A673 (cell line): ENCODE results near the gene LEPROT. TPM values are rescaled to one million over a fixed set of nuclear protein-coding genes. Genes with fewer than 3 reads are reported as not detected.

Experiments
- BruUV-seq: library from RNA; stranded (reverse); fragments of 400-500 nt; replicated peaks from 2 replicates; lab custom pipeline; 2021; lab: Mats Ljungman, UMichigan
- CTCF ChIA-PET: fragments of 300-600 bp; sonication (Branson Sonifier 250); formaldehyde crosslinking; loops from one replicate; lab custom pipeline; 2022; ENCODE audit warnings: antibody characterized with exemption; lab: Charles Lee
- POLR2A ChIA-PET: fragments of 300-600 bp; sonication (Branson Sonifier 250); formaldehyde crosslinking; loops from one replicate; lab custom pipeline; 2022; ENCODE audit warnings: antibody characterized with exemption; ENCODE audit not compliant: low non-redundant PET; lab: Charles Lee
- DNase-seq: peaks from one replicate; pipeline ENCODE4 v3.0.0-alpha.2; 2015; ENCODE audit warnings: low spot score
- H3K27ac ChIP-seq: fragments of 200-600 bp; sonication (generic); 2 replicates; pipeline ENCODE4 v1.5.1; 2016; ENCODE audit warnings: mixed run types, low read depth, mild to moderate bottlenecking, mixed read lengths, antibody characterized with exemption, low read length; ENCODE audit not compliant: poor library complexity, severe bottlenecking
- H3K27me3 ChIP-seq: fragments of 200-600 bp; sonication (generic); replicated peaks from 2 replicates; pipeline ENCODE4 v1.6.1; 2017; ENCODE audit warnings: mixed run types, low read depth, mild to moderate bottlenecking, mixed read lengths, antibody characterized with exemption, low read length; ENCODE audit not compliant: insufficient read depth, poor library complexity
- H3K36me3 ChIP-seq: fragments of 200-600 bp; sonication (generic); 2 replicates; pipeline ENCODE4 v1.6.1; 2016; ENCODE audit warnings: mixed run types, mild to moderate bottlenecking, mixed read lengths, antibody characterized with exemption, low read length; ENCODE audit not compliant: insufficient read depth, poor library complexity, severe bottlenecking
- H3K4me1 ChIP-seq: fragments of 200-600 bp; sonication (generic); 2 replicates; pipeline ENCODE4 v1.6.1; 2017; ENCODE audit warnings: mixed run types, mild to moderate bottlenecking, mixed read lengths, antibody characterized with exemption, low read length; ENCODE audit not compliant: insufficient read depth, poor library complexity, severe bottlenecking
- H3K4me3 ChIP-seq: fragments of 200-600 bp; sonication (generic); 2 replicates; pipeline ENCODE4 v1.5.1; 2016; ENCODE audit warnings: low read depth, mixed run types, mild to moderate bottlenecking, mixed read lengths, low read length; ENCODE audit not compliant: poor library complexity, severe bottlenecking
- H3K9me3 ChIP-seq: fragments of 200-600 bp; sonication (generic); 2 replicates; pipeline ENCODE4 v1.6.1; 2016; ENCODE audit warnings: mixed run types, low read depth, mild to moderate bottlenecking, mixed read lengths, antibody characterized with exemption, low read length; ENCODE audit not compliant: poor library complexity, severe bottlenecking
- EZH2 ChIP-seq: fragments of 200-600 bp; sonication (generic); IDR thresholded peaks from 2 replicates; pipeline ENCODE4 v1.6.1; 2017; ENCODE audit warnings: borderline replicate concordance, low read depth, mild to moderate bottlenecking, mixed read lengths, antibody characterized with exemption, low read length; ENCODE audit not compliant: poor library complexity, severe bottlenecking
- intact Hi-C: fragments of 100-400 bp; cut with micrococcal nuclease; formaldehyde crosslinking; loops from one replicate; pipeline ENCODE4 v1.10.0; 2022; ENCODE audit not compliant: unreplicated experiment
- total RNA-seq: library from RNA; stranded (reverse); gene quantifications from 2 replicates; pipeline ENCODE4 v1.2.3, GENCODE V29; 2021
- TF ChIP-seq, protein P1 (sequence below): fragments of 300-800, 200-600 bp; sonication (generic); conservative IDR thresholded peaks from 2 replicates; pipeline ENCODE4 v1.5.1; 2017; ENCODE audit warnings: low read depth, mild to moderate bottlenecking, antibody characterized with exemption, low read length, moderate library complexity, mixed read lengths

LEPROT gene
- total RNA-seq, 1 experiment from 2014 or later = 24.8 TPM

GRCh38 chr1:65417729-65418128 lies 2.7 kb upstream of the LEPROT start:
- TF ChIP-seq, protein P1, sequence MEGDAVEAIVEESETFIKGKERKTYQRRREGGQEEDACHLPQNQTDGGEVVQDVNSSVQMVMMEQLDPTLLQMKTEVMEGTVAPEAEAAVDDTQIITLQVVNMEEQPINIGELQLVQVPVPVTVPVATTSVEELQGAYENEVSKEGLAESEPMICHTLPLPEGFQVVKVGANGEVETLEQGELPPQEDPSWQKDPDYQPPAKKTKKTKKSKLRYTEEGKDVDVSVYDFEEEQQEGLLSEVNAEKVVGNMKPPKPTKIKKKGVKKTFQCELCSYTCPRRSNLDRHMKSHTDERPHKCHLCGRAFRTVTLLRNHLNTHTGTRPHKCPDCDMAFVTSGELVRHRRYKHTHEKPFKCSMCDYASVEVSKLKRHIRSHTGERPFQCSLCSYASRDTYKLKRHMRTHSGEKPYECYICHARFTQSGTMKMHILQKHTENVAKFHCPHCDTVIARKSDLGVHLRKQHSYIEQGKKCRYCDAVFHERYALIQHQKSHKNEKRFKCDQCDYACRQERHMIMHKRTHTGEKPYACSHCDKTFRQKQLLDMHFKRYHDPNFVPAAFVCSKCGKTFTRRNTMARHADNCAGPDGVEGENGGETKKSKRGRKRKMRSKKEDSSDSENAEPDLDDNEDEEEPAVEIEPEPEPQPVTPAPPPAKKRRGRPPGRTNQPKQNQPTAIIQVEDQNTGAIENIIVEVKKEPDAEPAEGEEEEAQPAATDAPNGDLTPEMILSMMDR = no peak
- no peak for TF ChIP-seq EZH2
- Histone ChIP-seq H3K4me1 (peaks cover 5% of the 10 kb centered on the region), H3K27ac (no peak overlapping the region), H3K27me3 (peaks cover 5% of the 10 kb centered on the region), H3K4me3 (no peak overlapping the region), H3K36me3 (no peaks in the 10 kb centered on the region), H3K9me3 (no peaks in the 10 kb centered on the region)
- no peak for DNase-seq
- POLR2A ChIA-PET = no interaction called here
- no TSS peak for BruUV-seq
- CTCF ChIA-PET = no interaction called here
- intact Hi-C loops = no loop called here

DNA sequence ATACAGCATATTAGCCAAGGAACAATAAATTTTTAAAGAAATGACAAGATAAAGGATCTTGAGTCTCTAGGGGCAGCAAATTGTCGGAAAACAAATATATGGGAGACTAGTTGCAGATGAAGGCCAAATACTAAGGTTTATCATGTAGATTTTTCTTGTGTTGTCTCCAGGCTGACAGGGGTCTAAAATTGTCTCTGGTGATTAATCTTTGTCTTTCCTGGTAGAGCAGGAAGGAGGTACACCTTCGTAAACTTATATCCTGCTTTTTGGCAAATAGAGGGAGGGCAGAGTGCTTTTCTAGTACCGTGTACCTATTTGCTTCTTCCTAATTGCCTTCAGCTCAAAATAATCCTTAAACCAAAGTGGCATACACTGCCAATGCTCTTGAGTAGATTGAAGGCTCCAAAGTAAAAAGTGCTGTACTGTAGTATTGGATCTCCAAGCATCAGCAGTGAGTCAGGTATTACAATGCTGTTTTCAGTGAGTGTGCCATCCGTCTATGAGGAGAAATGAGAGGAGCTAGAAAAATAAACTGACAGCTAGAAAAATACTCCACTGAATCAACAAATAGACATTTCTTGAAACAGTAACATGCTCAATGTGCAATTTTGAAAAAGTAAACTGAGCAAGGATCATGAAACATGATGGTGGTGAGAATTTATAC lies 1.8 kb upstream of the LEPROT start:
- Histone ChIP-seq H3K27ac (no peak overlapping the region), H3K4me3 (no peak overlapping the region), H3K36me3 (no peaks in the 10 kb centered on the region), H3K9me3 (no peaks in the 10 kb centered on the region), H3K4me1 (peaks cover 5% of the 10 kb centered on the region), H3K27me3 (peaks cover 5% of the 10 kb centered on the region)
- DNase-seq = no peak
- POLR2A ChIA-PET = no interaction called here
- CTCF ChIA-PET = no interaction called here
- TF ChIP-seq, protein P1 = no peak
- no peak for TF ChIP-seq EZH2
- no TSS peak for BruUV-seq
- intact Hi-C loops = no loop called here

- no TSS peak for BruUV-seq
- Histone ChIP-seq H3K27me3 (peaks cover 5% of the 10 kb centered on the region), H3K9me3 (no peaks in the 10 kb centered on the region), H3K4me3 (peak overlapping the region; percentile 66), H3K36me3 (no peaks in the 10 kb centered on the region), H3K27ac (peak overlapping the region; percentile 89), H3K4me1 (peaks cover 5% of the 10 kb centered on the region)
- intact Hi-C loops = loop anchor here (5.0 kb wide), 1 partner anchor 168 kb away; no protein-coding TSS in a partner anchor
- ChIA-PET CTCF (interaction anchor here (1.0 to 1.1 kb wide), 2 partner anchors 11 to 268 kb away, joined by 3 to 5 read pairs; no protein-coding TSS in a partner anchor), POLR2A (interaction anchor here (0.6 kb wide), 1 partner anchor 351 kb away, joined by 6 read pairs; no protein-coding TSS in a partner anchor)
- peak; percentile 97 for DNase-seq
- TF ChIP-seq EZH2 = no peak
- TF ChIP-seq, protein P1 = no peak
These were observed 533 bp upstream of the LEPROT start for GRCh38 chr1:65419681-65420589.
